Measurements from ENCODE around the gene PPT2.

PPT2 gene

DNA sequence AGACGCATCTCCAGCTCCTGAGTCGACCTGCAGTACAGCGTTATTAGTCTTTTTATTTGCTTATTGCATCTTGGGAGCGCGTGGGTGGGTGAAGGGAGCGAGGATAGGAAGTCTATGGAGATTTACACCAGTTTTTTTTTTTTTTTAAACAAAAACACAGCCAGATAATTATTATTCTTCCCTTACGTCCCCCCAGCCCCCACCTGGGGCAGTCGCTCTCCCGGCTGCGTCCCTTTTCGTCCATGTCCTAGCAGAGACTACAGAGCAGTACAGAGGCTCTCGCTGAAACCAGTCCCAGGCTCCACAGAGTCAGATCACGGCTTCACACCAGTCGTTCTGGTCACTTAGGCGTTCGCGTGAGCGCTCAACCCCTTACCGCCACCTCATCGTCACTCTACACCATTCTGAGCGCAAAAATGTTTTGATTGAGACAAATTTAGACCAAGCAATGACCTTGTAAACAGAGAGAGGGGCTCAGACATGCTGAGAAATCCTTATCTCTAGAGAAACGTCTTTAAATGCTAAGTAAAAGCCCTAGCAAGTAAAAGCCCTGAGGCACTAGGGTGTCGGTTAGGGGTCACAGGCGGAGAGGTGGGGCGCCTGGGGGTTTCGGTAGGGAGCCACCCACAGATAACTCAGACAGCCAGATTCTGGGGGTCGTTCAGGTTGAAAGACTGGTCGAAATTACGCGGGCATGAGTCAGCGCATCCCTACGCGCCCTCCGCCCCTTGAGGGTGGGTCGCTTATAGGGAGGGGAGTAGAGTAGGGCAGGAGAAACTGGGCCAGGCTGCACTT, 975 bp upstream of the PPT2 start:
- DNase-seq, result no peak

DNA sequence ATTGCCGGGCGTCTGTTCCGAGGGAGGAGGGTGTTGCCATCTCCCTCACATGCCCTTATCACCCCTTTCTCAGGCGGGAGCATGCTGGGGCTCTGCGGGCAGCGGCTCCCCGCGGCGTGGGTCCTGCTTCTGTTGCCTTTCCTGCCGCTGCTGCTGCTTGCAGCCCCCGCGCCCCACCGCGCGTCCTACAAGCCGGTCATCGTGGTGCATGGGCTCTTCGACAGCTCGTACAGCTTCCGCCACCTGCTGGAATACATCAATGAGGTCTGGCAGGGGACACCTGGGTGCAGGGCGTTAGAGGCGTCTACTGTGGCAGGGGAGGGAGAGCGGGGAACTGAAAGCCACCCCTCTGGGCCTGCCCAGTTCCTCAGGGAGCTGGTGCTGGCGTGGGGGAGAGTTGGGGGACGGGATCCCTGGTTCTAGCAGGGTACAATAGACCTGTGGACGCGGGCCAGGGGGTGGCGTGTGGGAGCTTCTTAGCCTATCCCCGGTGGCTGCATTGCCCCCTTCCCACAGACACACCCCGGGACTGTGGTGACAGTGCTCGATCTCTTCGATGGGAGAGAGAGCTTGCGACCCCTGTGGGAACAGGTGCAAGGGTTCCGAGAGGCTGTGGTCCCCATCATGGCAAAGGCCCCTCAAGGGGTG, 697 bp downstream of the PPT2 start:
- peak; percentile 44 to 49 for DNase-seq

DNA sequence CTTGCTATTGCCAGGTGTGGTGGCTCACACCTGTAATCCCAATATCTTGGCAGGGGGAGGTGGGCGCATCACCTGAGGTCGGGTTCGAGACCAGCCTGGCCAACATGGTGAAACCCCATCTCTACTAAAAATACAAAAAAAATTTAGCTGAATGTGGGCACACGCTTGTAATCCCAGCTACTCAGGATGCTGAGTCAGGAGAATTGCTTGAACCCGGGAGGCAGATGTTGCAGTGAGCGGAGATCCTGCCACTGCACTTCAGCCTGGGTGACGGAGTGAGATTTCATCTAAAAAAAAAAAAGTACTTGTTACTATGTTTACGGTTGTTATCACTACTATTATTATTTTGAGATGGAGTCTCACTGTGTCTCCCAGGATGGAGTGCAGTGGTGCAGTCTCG, 3.0 kb downstream of the PPT2 start:
- DNase-seq, result no peak

- no peak for DNase-seq
Observed at GRCh38 chr6:32158052-32158451, 4.1 kb downstream of the PPT2 start.

GRCh38 chr6:32163559-32164258, 9.8 kb downstream of the PPT2 start:
- no peak for DNase-seq

DNA sequence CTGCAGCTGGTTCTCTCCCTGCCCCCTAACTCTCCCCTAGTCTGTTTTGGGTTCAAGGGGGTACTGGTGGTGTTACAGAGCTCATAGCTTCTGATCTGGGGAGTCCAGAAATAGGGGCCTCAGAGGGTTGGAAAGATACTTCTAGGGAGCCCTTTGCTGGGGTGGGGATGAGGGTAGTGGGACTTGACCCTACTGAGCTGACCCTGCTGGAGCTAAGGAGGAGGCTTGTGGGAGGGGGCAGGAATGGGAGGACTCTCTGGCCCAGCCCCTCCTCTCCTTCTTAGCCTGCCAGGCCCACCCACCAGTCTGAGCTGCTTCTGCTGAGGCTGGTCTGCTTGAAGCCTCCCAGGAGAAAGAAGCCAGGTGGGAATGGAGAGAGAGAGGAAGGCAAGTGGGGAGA, 10.4 kb downstream of the PPT2 start, which contains the start of gene EGFL8:
TSS of gene EGFL8 (plus strand) at position 301 of the 400 bp plus-strand sequence. CDS start 1,571 bp downstream, outside the sequence.
- DNase-seq, result no peak

DNA sequence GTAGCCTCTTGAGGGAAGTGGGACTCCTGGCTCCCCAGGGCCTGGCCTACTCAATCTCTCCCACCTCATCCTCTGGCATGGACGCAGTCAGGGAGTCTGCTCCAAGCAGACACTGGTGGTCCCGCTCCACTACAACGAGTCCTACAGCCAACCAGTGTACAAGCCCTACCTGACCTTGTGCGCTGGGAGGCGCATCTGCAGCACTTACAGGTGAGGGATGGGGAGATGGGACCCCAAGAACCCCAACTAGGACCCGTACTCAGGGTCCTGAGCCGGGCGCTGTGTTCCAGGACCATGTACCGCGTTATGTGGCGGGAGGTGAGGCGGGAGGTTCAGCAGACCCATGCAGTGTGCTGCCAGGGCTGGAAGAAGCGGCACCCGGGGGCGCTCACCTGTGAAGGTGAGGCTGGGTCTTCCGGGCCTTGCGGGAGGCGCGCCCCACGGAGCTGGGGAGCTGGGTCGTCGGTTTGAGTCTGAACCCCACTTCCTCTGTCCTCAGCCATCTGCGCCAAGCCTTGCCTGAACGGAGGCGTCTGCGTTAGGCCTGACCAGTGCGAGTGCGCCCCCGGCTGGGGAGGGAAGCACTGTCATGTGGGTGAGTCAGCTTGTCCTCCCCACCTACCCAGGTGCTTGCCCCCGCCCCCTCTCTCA, 12.6 kb downstream of the PPT2 start:
- no peak for DNase-seq

- no peak for DNase-seq
Observed at GRCh38 chr6:32167154-32167760, 13.3 kb downstream of the PPT2 start.

- no peak for DNase-seq
Observed at GRCh38 chr6:32167761-32168262, 13.9 kb downstream of the PPT2 start.

DNA sequence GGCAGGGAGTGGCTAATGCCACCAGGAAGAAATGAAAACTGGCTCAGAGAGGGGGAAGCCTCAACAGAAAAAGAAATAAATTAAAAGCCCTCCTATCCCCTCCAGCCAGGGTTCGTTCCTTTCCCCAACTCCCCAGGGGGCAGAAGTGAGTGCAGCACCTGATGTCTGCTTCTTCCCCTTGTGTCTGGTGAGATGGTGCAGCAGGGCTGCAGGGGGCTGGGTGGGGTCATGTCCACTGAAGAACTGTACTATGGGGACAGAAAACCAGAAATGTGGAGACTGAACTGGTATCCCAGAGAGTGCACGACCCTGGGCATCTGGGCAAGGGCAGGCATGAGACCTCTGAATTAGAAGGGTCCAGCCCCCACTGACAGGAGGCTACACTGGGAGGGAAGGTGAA, 14.4 kb downstream of the PPT2 start:
- no peak for DNase-seq

DNA sequence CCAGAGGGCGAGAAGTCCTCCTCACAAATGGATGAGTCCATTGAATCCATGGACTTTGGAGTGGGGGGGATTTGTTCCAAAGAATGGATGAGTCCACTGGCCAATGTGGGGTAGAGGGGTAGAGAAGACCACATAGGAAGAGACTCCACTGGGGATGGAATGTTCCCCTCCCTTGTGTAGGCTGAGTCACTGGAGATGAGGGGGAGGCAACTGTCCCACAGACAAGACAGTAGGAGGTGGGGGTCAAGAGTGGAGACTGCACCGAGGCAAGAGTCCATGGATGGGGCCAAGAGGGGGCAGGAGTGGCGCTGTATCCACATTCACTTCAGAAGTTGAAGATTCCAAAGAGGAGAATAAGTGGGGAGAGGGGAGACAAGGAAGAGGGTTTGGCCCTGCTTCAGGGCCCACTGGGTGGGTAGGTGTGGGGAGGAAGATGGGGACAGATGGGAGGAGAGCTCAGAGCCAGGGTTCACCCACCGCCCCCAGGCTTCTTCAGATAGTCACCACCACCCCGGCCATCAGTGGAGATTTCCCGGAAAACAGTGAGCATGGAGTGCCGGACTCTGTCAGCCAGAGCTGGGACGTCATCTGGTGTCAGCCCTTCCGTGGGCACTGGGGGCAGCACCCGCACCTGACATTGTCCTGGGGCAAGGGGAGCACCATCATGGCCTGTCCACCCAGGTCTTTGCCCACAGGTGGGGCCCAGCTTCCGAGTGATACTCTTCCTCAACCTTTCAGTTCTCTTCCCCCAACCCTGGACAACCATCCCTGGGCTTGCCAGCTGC, 15.1 kb downstream of the PPT2 start:
- no peak for DNase-seq

DNA sequence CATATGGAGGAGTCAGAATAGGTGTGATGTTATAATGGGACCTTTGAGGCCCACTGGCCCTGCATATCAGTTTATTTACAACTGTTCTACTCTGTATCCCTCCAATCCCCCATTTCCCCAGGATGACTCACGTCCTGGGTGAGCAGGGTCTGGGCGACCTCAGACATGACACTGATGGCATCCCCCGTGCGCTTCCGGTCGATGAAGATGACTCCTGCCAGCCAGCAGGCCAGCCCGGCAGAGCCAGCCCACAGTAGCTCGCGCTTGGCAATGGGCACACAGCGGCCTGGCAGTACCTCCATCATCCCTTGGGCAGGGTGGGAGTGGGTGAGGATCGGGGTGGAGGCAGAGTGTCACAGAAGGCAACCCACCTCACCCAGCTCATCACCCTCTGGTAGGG, 16.4 kb downstream of the PPT2 start:
- DNase-seq, result no peak

- DNase-seq, result no peak
Observed at GRCh38 chr6:32171234-32171633, 17.3 kb downstream of the PPT2 start.

DNA sequence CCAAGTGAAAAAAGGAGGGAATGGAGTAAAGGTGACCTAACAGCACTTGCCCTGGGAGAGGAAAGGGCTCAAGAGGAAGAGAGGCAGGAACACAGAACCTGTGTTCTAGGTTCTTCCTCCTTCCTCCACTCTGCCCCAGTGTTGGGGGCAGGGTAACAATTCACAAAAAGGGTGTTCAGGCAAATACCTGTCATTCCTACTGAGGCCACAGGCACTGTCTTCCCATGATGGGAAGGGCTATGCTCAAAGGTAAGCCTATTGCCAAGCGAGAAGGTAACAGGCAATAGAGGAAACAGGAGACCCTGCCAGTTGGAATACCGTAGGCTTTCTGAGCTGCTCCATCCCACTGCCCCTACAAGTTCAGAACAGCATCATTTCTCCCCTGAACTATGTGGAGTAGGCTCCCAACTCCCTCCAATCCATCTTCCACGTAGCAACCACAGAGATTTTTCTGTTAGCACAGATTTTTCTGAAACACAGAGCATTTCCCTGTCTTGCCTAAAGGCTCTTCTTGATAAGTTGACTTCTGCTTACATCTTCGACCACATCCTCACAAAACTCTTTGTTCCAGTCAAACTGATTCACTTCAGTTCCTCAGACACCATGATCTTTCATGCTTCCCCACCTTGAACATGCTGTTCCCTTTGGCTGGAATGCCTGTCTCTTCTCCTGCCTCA, 19.2 kb downstream of the PPT2 start:
- no peak for DNase-seq

DNA sequence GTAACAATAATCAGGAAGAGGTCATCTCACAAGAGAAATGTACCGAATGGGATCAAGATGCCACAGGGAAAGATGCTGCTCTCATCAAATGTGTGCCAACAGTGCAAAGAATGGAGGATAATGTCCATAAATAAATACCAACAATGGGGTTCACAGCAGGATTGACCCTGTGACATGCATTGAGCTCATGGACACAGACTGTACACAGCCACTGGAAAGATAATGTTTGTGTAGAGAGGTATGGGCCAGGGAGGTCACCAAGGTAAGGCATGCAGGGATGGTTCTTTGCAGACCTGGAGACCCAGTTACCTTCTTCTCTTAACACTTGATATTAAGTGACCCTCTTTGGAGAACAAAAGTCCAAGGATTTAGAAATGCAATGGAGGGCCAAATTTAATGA, 20.5 kb downstream of the PPT2 start:
- DNase-seq, result no peak

DNA sequence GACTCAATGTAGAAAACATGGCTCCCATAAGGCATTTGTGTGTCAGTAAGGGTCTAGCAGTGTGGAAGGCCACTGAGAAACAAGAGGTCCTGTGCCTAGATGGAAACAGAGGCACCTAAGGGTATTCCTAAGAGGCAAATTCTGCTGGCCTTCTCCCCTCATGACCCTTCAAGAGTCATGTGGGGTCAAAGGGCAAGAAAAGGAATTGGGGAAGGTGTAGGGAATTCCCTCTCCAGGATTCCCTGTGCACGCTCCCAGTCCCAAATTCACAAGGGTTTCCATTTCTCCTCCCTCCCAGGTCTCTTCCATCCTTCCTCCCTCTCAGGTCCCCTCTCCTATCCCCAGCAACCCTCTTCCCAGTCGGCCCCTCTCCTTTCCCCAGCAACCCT, 21.4 kb downstream of the PPT2 start:
- no peak for DNase-seq

DNA sequence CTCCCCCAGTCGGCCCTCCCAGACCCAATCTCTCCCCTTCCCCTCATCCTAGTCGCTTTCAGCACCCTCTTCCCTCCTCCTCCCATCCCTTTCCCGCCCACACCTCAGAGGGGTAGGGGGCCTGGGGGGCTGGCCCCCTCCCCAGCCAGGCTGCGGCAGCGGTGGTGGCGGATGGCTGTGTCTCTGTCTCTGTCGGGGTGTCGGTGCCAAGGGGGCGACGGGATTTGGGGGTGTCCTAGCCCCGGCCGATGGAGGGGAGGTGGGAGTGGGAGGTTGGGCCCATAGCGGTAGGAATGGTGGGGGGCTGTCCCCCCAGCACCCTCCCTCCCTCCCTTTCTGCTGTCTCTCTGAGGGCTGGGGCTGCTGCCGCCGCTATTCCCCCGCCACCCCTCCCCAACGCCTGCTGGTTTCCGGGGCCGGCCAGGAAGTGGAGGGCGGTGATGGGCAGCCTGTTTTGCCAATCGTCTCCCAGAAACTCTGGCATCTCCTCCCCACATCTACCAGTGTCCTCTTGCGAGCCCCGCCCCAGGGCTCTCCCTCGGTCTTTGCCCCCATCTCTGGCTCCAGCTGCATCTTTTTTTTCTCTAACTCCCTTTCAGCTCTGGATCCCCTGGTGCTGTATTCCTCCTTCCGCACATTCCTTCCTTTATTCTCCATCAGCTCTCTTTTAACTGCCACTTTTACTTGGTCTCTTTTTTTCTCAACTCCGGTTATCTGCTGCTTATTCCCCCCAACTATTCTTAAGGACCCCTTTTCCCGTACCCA, 22.0 kb downstream of the PPT2 start, which contains the start of gene AGPAT1:
TSS of gene AGPAT1 (minus strand) at position 374 of the 765 bp plus-strand sequence. CDS start 4,588 bp downstream, outside the sequence.
- peak; percentile 96 for DNase-seq

DNA sequence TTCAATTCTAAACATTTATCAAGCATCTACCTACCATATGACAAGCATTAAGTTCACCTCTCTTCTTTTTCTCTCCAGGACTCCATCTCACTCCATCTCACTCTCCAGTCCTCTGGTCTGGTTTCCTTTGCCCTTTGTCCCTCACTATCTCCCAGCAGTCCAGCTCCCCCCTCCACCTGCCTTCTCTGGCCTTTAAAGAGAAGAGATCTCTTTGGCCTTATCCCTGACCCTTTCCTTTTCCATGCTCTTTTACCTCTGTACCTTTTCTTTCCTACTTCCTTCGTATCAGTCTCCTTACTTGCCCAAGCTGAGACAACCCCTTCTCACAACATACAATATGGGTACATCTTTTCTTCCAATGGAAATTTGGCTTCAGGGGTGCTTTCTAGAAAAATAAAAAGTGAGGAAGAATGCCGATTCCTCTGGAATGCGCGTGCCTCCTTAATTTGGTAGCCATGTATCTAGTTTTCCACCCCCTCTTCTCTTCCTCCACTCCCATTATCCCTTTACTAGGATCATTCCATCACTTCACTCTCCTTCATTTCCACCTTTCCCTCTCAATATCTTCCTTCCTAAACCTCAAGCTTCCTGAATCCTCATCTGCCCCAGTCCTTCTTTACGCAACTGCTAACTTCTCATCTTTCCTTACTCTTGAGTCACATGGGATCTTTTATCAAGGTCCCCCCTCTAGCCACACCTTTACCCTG, 22.7 kb downstream of the PPT2 start:
- no peak for DNase-seq

DNA sequence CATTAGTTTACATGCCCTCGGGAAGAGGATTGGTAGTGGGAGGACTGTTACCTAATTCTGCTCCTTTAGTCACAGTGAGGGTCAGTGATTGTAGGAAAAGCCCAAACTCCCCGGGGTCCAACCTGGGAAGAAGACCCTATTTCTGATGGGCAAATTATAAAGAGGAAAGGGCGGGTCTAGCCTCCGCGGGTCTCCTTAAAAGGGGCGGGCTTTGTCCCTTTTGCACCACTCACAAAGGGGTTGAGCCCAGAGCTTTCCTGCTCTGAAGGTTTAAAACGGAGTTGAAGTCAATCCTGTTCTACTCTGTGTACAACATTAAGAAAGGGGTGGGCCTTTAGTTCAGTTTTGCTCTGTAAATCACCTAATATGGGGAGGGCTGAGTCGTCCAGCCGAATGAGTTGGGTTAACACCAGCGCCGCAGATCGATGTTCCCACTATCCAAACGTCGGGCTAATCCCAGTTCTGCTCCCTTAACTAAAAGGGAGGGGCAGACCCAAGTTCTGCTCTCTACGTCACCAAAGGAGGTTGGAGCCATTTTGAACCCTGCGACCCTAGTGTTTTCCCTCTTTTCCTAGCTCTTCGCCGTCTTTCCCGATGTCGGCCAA, 23.3 kb downstream of the PPT2 start:
- DNase-seq, result no peak
